ENCODE measurements around the gene TMEM270.
"Not testable (repeated sequence)": the region's sequence is repeated elsewhere in the genome, so short reads cannot be mapped to it uniquely, and the experiment has no call there.

TMEM270 gene

GRCh38 chr7:73860859-73861258 is at the start of gene TMEM270:
Gene TMEM270 (plus strand): TSS chr7:73861159. CDS start chr7:73861195, 36 bp downstream.
- DNase-seq, result no peak

- DNase-seq, result peak; percentile 62
Measured at GRCh38 chr7:73811760-73812168, 49.2 kb upstream of the TMEM270 start.

- DNase-seq, result peak; percentile 25
Measured at GRCh38 chr7:73812996-73813395, 48.0 kb upstream of the TMEM270 start.

- DNase-seq, result no peak
Measured at GRCh38 chr7:73815436-73815835, 45.5 kb upstream of the TMEM270 start.

GRCh38 chr7:73817121-73817520 is 43.8 kb upstream of the TMEM270 start:
- DNase-seq, result no peak

GRCh38 chr7:73820013-73820412 is 40.9 kb upstream of the TMEM270 start:
- DNase-seq, result no peak

GRCh38 chr7:73821597-73822285 is 39.2 kb upstream of the TMEM270 start:
- not testable (repeated sequence) for DNase-seq

- peak; percentile 97 for DNase-seq
Measured at GRCh38 chr7:73822319-73823173, 38.4 kb upstream of the TMEM270 start.

GRCh38 chr7:73823257-73823656 is 37.7 kb upstream of the TMEM270 start:
- DNase-seq, result no peak

GRCh38 chr7:73823873-73824592 is 36.9 kb upstream of the TMEM270 start:
- no peak for DNase-seq

GRCh38 chr7:73824986-73825385 is 36.0 kb upstream of the TMEM270 start:
- DNase-seq, result no peak

- no peak for DNase-seq
Measured at GRCh38 chr7:73827567-73828106, 33.3 kb upstream of the TMEM270 start.

- DNase-seq, result peak; percentile 53
Measured at GRCh38 chr7:73828107-73828803, 32.7 kb upstream of the TMEM270 start.

- no peak for DNase-seq
Measured at GRCh38 chr7:73828972-73829371, 32.0 kb upstream of the TMEM270 start.

GRCh38 chr7:73829505-73829904 is 31.5 kb upstream of the TMEM270 start:
- no peak for DNase-seq

- no peak for DNase-seq
Measured at GRCh38 chr7:73829921-73830680, 30.9 kb upstream of the TMEM270 start.

- DNase-seq, result peak; percentile 59
Measured at GRCh38 chr7:73830681-73831583, 30.0 kb upstream of the TMEM270 start, which contains the start of gene CLDN4. Gene CLDN4 (plus strand): TSS chr7:73830996. CDS start chr7:73831202, 206 bp downstream.

GRCh38 chr7:73831584-73831833 is 29.4 kb upstream of the TMEM270 start:
- no peak for DNase-seq

GRCh38 chr7:73831834-73832651 is 28.9 kb upstream of the TMEM270 start:
- DNase-seq, result no peak

GRCh38 chr7:73832806-73833205 is 28.2 kb upstream of the TMEM270 start:
- DNase-seq, result no peak
